Loucy (cell line): ENCODE results near the gene UVRAG.

Source experiments
- EZH2phosphoT487 ChIP-seq: fragments of 200-600 bp; IDR thresholded peaks from 2 replicates; pipeline ENCODE4 v1.6.1; 2018; ENCODE audit warnings: antibody characterized with exemption, mild to moderate bottlenecking, moderate library complexity, borderline replicate concordance
- TF ChIP-seq, protein P1 (sequence below): fragments of 200-600 bp; sonication (generic); conservative IDR thresholded peaks from 2 replicates; pipeline ENCODE4 v1.5.1; 2014; ENCODE audit warnings: mild to moderate bottlenecking, antibody characterized with exemption, low read length

DNA sequence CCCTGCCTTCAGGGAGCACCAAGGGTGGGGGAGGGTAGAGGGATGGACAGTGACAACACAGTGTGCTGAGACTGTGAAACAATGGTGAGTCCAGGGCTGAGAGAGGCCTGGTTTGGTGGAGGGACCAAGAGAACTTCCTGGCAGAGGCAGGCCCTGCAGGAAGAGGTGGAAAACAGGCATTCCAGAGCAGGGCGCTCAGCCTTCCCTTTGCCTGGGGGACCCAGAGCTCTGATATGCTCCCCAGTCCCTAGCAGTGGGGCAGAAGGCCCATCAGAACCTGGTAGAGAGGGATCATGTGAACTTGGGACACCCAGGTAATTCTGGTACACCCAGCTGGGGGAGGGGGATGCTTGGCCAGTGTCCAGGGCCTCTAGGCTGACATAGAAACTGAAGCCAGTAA lies 17.2 kb upstream of the UVRAG start:
- TF ChIP-seq, protein P1, sequence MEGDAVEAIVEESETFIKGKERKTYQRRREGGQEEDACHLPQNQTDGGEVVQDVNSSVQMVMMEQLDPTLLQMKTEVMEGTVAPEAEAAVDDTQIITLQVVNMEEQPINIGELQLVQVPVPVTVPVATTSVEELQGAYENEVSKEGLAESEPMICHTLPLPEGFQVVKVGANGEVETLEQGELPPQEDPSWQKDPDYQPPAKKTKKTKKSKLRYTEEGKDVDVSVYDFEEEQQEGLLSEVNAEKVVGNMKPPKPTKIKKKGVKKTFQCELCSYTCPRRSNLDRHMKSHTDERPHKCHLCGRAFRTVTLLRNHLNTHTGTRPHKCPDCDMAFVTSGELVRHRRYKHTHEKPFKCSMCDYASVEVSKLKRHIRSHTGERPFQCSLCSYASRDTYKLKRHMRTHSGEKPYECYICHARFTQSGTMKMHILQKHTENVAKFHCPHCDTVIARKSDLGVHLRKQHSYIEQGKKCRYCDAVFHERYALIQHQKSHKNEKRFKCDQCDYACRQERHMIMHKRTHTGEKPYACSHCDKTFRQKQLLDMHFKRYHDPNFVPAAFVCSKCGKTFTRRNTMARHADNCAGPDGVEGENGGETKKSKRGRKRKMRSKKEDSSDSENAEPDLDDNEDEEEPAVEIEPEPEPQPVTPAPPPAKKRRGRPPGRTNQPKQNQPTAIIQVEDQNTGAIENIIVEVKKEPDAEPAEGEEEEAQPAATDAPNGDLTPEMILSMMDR: no peak
- no peak for TF ChIP-seq EZH2phosphoT487
